A549 treated with DMSO at 1 μM for 4 hours (cell line): ENCODE results near the gene KCNE3. TPM values are rescaled to one million over a fixed set of nuclear protein-coding genes. Genes with fewer than 3 reads are reported as not detected.

Source experiments
- total RNA-seq: library from RNA; stranded (reverse); fragments of 200-300 nt; extraction: Qiagen RNA extraction; gene quantifications from 5 replicates; pipeline ENCODE4 v1.2.3, GENCODE V29; 2022; ENCODE audit warnings: low read depth

KCNE3 gene, protein sequence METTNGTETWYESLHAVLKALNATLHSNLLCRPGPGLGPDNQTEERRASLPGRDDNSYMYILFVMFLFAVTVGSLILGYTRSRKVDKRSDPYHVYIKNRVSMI
- total RNA-seq: 0.13 TPM in 1 of 5 replicates, not detected in the others

GRCh38 chr11:74466916-74467885 is at the start of gene KCNE3:
Gene KCNE3, minus strand, starts transcription at chr11:74467549. Its CDS starts 9,986 bp downstream, at chr11:74457563.

GRCh38 chr11:74492974-74493790 is 25.8 kb upstream of the KCNE3 start, which contains the start of gene LIPT2:
Gene LIPT2, minus strand, starts transcription at chr11:74493724. Its CDS starts 21 bp downstream, at chr11:74493703.

Other genes starting within 250 kb of the KCNE3 start
- gene P4HA3, start 155.9 kb downstream of the KCNE3 start, total RNA-seq: 31.8 to 51.3 TPM (median 39.9 TPM) in 5 replicates
- 8.8 to 18.2 TPM (median 13.8 TPM) in 5 replicates for gene PGM2L1, start 69.1 kb downstream of the KCNE3 start, total RNA-seq
- gene LIPT2, start 26.2 kb upstream of the KCNE3 start, total RNA-seq: 1.3 to 3.6 TPM (median 2.6 TPM) in 5 replicates
- gene POLD3, start 125.0 kb upstream of the KCNE3 start, total RNA-seq: 15.8 to 22.3 TPM (median 20.0 TPM) in 5 replicates